Vagina (tissue), 2 donors: ENCODE measurements around the gene RPS6KC1.

Experiments used
- POLR2A ChIP-seq, 2 donors: fragments of 450-650 bp; IDR thresholded peaks; one replicate each; pipeline ENCODE4 v1.6.1; 2017; ENCODE audit warnings: antibody characterized with exemption in 2 of 2, mild to moderate bottlenecking in 2 of 2, moderate library complexity in 2 of 2
- TF ChIP-seq, protein P1 (sequence below), 3 experiments: fragments of 450-650 bp in 2 of 3; fragments of 200-600 bp in 1 of 3; sonication (generic) in 1 of 3; IDR thresholded peaks; one replicate each; pipeline ENCODE4 v1.5.1; 2017 to 2019; ENCODE audit warnings: antibody characterized with exemption in 3 of 3, mild to moderate bottlenecking in 2 of 3, moderate library complexity in 2 of 3

DNA sequence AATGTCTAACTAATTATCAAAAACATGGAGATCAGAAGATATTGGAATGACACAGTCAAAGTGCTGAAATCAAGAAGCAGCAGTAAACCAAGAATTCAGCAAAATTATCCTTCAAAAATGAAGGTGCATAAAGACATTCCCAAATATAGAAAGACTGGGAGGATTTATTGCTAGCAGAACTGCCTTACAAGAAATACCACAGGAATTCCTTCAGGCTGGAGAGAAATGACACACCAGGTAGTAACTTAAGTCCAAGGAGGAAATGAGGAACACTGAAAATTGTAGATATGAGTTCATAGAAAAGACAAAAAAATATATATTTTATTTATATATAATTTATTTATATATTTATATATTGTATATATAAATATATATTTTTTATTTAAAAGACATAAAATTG lies 217.2 kb downstream of the RPS6KC1 start:
- TF ChIP-seq POLR2A (IDR thresholded peaks at IDR 0.05): no peak
- TF ChIP-seq, protein P1, sequence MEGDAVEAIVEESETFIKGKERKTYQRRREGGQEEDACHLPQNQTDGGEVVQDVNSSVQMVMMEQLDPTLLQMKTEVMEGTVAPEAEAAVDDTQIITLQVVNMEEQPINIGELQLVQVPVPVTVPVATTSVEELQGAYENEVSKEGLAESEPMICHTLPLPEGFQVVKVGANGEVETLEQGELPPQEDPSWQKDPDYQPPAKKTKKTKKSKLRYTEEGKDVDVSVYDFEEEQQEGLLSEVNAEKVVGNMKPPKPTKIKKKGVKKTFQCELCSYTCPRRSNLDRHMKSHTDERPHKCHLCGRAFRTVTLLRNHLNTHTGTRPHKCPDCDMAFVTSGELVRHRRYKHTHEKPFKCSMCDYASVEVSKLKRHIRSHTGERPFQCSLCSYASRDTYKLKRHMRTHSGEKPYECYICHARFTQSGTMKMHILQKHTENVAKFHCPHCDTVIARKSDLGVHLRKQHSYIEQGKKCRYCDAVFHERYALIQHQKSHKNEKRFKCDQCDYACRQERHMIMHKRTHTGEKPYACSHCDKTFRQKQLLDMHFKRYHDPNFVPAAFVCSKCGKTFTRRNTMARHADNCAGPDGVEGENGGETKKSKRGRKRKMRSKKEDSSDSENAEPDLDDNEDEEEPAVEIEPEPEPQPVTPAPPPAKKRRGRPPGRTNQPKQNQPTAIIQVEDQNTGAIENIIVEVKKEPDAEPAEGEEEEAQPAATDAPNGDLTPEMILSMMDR (IDR thresholded peaks at IDR 0.05): no peak
